ENCODE measurements around the gene DIP2A. TPM values are rescaled to one million over a fixed set of nuclear protein-coding genes. Genes with fewer than 3 reads are reported as not detected.

DIP2A gene
- total RNA-seq, 4 donors from 2014 or later: 19.9 to 40.8 (median 31.1) TPM

DNA sequence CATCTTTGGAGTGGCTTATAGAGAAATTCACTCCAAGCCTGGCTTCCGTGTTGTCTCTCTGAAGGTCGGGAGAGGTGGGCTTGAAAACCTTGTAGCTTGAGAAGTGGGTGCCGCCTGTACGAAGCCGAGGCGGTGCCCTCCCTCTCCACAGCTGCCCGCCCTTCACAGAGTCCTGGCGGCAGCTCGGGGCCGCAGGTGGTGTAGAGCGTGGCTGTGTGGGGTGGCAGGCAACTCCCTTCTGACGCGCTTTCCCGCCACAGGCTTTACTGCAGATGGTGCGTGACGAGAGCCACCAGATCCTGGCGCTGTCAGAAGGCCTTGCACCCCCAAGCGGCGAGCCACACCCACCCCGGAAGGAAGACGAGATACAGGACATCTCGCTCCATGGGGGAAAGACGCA lies 33.1 kb upstream of the DIP2A start:
- Histone ChIP-seq H3K27me3 (no peaks in the 10 kb centered on the region), H3K9me3 (no peaks in the 10 kb centered on the region), H3K27ac (no peak overlapping the region), H3K4me3 (no peak overlapping the region), H3K4me1 (no peaks in the 10 kb centered on the region), H3K36me3 (peaks cover 0 to 88% of the 10 kb centered on the region in 2 donors)
- ATAC-seq: no peak
- WGBS, 2 donors (ENCODE audit: low coverage in 1 of 2): 95% methylated on average over 19 of the region's 23 CpGs; no CpG with 5 or more reads in 1 of the 2 donors
- no peak for TF ChIP-seq POLR2A (IDR thresholded peaks at IDR 0.05)

DNA sequence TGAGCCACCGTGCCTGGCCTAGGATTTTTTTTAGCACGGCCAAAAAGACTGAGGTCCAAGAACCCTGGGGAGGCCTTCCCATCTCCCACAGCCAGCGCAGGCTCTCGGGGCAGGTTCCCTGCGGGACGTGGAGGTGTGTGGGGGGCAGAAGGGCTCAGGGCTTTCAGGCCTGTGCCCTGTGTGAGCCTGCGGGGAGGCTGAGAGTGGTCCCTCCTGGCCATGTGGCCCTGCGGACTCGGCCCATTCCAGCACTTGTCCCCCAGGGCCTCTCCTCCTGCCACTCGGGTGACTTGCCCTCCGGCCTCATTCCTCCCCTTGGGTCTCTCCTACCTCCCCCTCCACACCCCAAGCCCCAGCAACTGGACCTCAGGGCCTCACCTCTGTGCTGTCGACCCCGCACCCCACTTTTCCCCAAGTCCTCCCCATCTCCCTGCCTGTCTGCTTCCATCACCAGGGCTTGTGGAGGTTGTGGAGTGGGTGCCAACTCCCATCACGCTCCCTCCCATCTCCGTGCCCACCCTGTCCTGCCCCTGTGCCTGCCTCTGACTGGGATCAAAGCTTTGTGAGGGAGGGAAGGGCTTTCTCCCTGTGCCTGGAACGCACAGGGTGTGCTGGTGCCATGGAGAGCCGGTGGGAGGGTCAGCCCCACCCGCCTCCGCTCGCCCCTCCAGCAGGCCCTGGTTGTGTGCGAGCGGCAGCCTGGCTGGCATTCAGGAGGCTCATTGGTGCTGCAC lies 32.2 kb upstream of the DIP2A start:
- ATAC-seq: no peak

DNA sequence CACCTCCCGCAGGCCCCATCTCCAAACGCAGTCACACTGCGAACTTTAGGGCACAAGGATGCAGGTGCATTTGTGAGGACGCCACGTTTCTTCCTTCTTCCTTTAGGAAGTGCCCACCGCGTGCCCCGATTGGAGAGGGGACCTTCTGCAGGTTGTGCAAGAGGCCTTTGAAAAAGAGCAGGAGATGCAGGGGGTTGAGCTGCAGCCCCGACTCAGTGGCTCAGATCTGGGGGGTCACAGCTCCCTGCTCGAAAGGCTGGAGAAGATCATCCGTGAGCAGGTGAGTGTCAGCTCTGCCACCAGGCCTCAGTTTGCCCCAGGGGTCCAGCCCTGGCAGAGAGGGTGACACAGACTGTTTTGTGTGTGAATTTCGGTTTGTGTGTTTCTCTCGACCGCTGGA lies 31.2 kb upstream of the DIP2A start:
- no peaks in the 10 kb centered on the region for H3K4me1 ChIP-seq
- no peak overlapping the region for H3K4me3 ChIP-seq
- no peaks in the 10 kb centered on the region for H3K27me3 ChIP-seq
- no peak for ATAC-seq
- H3K36me3 ChIP-seq: peaks cover 0 to 88% of the 10 kb centered on the region in 2 donors
- TF ChIP-seq POLR2AphosphoS5 (IDR thresholded peaks at IDR 0.05) (no peak), POLR2A (IDR thresholded peaks at IDR 0.05) (no peak), EP300 (IDR thresholded peaks at IDR 0.05) (no peak)
- TF ChIP-seq, protein P1, sequence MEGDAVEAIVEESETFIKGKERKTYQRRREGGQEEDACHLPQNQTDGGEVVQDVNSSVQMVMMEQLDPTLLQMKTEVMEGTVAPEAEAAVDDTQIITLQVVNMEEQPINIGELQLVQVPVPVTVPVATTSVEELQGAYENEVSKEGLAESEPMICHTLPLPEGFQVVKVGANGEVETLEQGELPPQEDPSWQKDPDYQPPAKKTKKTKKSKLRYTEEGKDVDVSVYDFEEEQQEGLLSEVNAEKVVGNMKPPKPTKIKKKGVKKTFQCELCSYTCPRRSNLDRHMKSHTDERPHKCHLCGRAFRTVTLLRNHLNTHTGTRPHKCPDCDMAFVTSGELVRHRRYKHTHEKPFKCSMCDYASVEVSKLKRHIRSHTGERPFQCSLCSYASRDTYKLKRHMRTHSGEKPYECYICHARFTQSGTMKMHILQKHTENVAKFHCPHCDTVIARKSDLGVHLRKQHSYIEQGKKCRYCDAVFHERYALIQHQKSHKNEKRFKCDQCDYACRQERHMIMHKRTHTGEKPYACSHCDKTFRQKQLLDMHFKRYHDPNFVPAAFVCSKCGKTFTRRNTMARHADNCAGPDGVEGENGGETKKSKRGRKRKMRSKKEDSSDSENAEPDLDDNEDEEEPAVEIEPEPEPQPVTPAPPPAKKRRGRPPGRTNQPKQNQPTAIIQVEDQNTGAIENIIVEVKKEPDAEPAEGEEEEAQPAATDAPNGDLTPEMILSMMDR (IDR thresholded peaks at IDR 0.05): no peak
- H3K9me3 ChIP-seq: no peaks in the 10 kb centered on the region
- WGBS, 2 donors (ENCODE audit: low coverage in 1 of 2): 83 to 96% methylated on average over 1 to 3 of the region's 14 CpGs
- no peak overlapping the region for H3K27ac ChIP-seq

More for the DNA sequence above, 32.2 kb upstream of the DIP2A start:
- H3K9me3 ChIP-seq: no peaks in the 10 kb centered on the region
- no peaks in the 10 kb centered on the region for H3K27me3 ChIP-seq
- no peak overlapping the region for H3K27ac ChIP-seq
- H3K4me1 ChIP-seq: no peaks in the 10 kb centered on the region
- H3K36me3 ChIP-seq: peaks cover 0 to 88% of the 10 kb centered on the region in 2 donors
- H3K4me3 ChIP-seq: no peak overlapping the region
- TF ChIP-seq, protein P1 (IDR thresholded peaks at IDR 0.05): no peak
- TF ChIP-seq POLR2AphosphoS5 (IDR thresholded peaks at IDR 0.05) (no peak), EP300 (IDR thresholded peaks at IDR 0.05) (no peak), POLR2A (IDR thresholded peaks at IDR 0.05) (no peak)
- WGBS, 2 donors (ENCODE audit: low coverage in 1 of 2): 82 to 98% methylated on average over 4 to 8 of the region's 22 CpGs

DNA sequence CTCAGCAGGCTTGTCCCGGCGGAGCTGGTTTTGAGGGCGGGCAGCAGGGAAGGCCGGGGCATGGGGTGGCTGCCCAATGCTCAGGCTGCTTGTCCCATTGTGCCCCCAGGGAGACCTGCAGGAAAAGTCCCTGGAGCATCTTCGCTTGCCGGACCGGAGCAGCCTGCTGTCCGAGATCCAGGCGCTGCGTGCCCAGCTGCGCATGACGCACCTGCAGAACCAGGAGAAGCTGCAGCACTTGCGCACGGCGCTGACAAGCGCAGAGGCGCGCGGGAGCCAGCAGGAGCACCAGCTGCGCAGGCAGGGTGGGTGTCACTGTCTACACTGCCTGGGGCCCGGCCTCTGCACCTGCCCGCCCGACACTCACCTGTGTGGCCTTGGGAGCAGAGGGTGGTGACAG lies 30.4 kb upstream of the DIP2A start:
- Histone ChIP-seq H3K27ac (no peak overlapping the region), H3K9me3 (no peaks in the 10 kb centered on the region), H3K4me3 (no peak overlapping the region), H3K4me1 (no peaks in the 10 kb centered on the region), H3K36me3 (peaks cover 0 to 91% of the 10 kb centered on the region in 2 donors), H3K27me3 (no peaks in the 10 kb centered on the region)
- TF ChIP-seq EP300 (IDR thresholded peaks at IDR 0.05): no peak
- no peak for TF ChIP-seq POLR2AphosphoS5 (IDR thresholded peaks at IDR 0.05)
- no peak for TF ChIP-seq POLR2A (IDR thresholded peaks at IDR 0.05)
- TF ChIP-seq, protein P1 (IDR thresholded peaks at IDR 0.05): no peak
- 100% methylated on average over 7 of the region's 23 CpGs; no CpG with 5 or more reads in 1 of the 2 donors for WGBS, 2 donors (ENCODE audit: low coverage in 1 of 2)
- ATAC-seq: no peak

DNA sequence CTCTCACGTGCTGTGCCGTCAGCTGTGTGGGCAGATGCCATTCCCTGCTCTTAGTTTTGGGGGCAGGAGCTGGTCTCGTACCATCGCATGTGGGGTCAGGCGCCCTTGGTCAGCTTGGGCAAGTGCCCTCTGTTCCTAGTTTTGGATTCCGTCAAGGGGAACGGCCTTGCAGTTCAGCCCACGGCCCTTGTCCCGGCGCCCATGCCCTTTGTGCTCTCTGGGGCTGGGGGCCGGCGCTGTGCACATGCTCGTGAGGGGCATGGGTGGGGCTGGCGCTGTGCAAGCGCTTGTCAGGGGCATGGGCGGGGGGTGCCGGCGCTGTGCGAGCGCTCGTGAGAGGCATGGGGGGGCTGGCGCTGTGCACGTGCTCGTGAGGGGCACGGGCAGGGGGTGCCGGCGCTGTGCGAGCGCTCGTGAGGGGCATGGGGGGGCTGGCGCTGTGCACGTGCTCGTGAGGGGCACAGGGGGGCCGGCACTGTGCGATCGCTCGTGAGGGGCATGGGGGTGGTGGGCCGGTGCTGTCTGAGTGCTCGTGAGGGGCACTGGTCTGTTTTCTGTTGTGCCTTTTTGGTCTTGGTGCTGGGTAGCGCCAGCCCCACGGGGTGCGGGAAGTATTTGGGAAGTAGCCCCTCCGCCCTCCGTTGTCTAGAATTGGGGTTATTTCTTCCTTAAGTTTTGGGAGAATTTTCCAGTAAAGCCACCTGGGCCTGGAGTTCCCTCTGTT lies 29.5 kb upstream of the DIP2A start:
- no peak for ATAC-seq
- Histone ChIP-seq H3K4me1 (no peaks in the 10 kb centered on the region), H3K4me3 (no peak overlapping the region), H3K27me3 (no peaks in the 10 kb centered on the region), H3K36me3 (peaks cover 0 to 98% of the 10 kb centered on the region in 2 donors), H3K9me3 (no peaks in the 10 kb centered on the region), H3K27ac (no peak overlapping the region)
- TF ChIP-seq, protein P1 (IDR thresholded peaks at IDR 0.05): no peak
- TF ChIP-seq EP300 (IDR thresholded peaks at IDR 0.05) (no peak), POLR2A (IDR thresholded peaks at IDR 0.05) (no peak), POLR2AphosphoS5 (IDR thresholded peaks at IDR 0.05) (no peak)
- WGBS, 2 donors (ENCODE audit: low coverage in 1 of 2): 92 to 100% methylated on average over 2 to 11 of the region's 44 CpGs

Data from gastroesophageal sphincter (tissue), 4 donors.